Measurements from ENCODE around the gene GUF1.

DNA sequence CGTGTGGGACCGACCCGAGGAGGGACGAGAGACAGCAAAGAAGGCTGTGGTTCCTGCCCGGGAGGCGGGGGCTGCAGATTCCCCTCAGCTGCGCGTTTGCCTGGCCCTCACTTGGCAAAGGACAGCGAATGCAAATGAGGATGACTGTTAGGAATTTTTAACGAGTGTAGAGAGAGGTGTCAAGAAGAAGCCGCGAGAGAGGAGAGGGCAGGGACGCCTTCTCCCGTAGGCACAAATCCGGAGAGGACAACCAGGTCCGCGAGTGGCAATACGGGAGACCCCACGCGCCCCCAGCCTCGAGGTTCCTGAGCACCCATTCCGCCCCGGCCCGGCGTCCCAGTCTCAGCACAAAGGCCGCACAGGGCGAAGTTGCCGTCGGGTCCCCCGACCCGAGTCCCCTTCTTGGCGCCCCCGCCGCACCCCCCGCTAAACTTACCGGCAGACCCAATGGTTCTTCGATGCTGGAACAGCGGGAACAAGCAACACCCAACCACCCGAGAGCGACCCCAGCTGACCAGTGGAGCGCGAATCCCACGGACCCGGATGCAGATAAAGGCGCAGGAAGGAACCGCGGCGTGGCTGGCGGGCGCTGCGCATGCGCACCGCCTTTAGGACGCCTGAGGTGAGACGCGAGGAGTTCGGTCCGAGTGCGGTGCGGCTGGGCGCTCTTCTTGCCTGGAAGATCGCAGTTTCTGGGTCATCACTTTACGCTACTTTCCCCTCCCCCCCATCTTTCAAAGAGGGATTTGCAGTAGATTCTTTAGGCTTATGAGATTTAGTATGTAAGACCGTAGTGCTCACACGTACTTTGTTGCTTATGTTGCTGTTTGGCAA, 48.0 kb downstream of the GUF1 start, which contains the start of gene GNPDA2:
- TF ChIP-seq EP300 (IDR thresholded peaks at IDR 0.05), result no peak
- TF ChIP-seq, protein P1, sequence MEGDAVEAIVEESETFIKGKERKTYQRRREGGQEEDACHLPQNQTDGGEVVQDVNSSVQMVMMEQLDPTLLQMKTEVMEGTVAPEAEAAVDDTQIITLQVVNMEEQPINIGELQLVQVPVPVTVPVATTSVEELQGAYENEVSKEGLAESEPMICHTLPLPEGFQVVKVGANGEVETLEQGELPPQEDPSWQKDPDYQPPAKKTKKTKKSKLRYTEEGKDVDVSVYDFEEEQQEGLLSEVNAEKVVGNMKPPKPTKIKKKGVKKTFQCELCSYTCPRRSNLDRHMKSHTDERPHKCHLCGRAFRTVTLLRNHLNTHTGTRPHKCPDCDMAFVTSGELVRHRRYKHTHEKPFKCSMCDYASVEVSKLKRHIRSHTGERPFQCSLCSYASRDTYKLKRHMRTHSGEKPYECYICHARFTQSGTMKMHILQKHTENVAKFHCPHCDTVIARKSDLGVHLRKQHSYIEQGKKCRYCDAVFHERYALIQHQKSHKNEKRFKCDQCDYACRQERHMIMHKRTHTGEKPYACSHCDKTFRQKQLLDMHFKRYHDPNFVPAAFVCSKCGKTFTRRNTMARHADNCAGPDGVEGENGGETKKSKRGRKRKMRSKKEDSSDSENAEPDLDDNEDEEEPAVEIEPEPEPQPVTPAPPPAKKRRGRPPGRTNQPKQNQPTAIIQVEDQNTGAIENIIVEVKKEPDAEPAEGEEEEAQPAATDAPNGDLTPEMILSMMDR (IDR thresholded peaks at IDR 0.05), result peak in 1 of 3 experiments; percentile 21

Measured in esophagus muscularis mucosa (tissue), 3 donors.